Pulmonary artery endothelial cell (primary cell): ENCODE data around the gene RBM38. TPM values are rescaled to one million over a fixed set of nuclear protein-coding genes. Genes with fewer than 3 reads are reported as not detected.
"Not testable (repeated sequence)": the region's sequence is repeated elsewhere in the genome, so short reads cannot be mapped to it uniquely, and the experiment has no call there.

ENCODE experiments used
- DNase-seq: peaks from one replicate; pipeline ENCODE4 v3.0.0-alpha.2; 2011; ENCODE audit warnings: low read depth, low spot score
- total RNA-seq: library from RNA; depleted of rRNA; stranded (reverse); fragments of >200 nt; gene quantifications from 2 replicates; pipeline ENCODE4 v1.2.3, GENCODE V29; 2014

Gene RBM38
- total RNA-seq, 1 donor from 2014 or later = 18.2 TPM

DNA sequence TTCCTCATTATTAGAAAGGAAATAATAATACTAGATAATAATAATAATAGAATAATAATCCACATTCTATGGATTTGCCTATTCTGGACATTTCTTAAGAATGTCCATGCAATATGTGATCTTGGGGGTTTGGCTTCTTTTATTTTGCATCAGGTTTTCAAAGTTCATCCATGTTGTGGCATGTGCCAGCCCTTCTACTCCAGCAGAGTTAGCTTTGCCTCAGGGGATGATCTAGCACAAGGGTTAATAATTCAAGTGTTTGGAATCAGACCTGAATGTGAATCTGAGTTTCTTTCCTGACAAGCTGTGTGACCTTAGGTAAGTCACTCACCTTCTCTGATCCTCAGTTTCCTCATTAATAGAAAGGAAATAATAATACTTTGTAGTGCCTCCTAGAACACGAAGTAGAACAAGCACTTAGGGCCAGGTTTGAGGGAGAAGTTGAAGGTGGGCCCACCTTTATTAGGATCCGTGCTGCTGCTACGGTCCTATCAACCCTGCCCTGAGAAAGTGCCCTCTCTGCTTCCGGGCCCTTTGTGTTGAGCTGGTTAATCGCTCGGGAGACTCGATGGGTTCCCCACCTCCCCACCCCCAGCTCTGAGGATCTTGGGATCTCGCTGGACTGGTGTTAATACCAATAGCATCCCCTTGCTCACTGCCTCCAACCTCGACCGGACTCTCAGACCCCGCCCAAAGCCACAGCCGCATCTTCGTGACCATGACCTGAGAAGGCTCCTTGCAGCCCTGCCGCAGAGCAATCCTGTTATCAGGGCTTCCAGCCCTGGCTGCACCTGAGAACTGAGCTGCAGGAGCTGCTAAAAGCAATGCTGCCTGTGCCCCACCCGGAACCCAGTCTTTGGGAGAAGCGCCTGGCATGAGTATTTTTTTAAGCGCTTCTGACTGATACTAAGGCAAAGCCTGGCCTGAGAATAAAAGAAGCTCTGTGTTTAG lies 26.9 kb downstream of the RBM38 start:
- DNase-seq = no peak

DNA sequence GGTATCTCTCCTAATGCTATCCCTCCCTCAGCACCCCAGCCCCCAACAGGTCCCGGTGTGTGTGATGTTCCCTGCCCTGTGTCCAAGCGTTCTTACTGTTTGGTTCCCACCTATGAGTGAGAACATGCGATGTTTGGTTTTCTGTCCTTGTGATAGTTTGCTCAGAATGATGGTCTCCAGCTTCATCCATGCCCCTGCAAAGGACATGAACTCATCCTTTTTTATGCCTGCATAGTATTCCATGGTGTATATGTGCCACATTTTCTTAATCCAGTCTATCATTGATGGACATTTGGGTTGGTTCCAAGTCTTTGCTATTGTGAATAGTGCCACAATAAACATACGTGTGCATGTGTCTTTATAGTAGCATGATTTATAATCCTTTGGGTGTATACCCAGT lies 28.3 kb downstream of the RBM38 start:
- not testable (repeated sequence) for DNase-seq

DNA sequence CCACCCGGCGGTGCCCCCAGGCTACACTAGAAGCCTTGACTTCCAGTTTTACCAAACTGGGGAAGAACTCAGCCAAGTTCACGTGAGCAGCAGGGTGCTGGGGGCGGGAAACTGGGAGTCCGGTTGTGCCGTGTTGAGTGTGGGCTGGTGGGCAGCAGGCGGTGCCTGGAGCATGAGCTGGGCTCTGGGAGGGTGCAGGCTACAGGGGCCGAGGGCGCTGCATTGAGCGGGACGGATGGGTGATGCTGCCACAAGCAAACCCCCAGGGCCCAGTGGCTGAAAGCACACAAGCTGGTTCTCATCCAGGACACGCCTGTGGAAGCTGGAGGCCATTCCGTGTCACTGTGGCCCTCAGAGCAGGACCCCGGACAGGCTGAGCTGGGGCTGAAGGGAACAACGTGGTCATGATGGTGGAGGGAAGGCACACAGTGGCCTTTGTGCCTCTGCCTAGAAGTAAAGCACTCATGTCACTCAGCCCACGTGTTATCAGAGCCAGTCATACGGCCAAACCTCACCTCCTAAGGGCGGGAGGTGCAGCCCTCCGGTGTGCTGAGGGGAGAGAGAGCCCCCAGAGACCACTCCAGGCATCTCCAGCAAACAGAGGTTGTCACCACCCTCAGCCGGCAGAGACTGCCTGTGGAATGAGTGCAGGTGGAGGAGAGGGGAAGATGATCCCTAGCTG lies 29.5 kb downstream of the RBM38 start:
- no peak for DNase-seq

DNA sequence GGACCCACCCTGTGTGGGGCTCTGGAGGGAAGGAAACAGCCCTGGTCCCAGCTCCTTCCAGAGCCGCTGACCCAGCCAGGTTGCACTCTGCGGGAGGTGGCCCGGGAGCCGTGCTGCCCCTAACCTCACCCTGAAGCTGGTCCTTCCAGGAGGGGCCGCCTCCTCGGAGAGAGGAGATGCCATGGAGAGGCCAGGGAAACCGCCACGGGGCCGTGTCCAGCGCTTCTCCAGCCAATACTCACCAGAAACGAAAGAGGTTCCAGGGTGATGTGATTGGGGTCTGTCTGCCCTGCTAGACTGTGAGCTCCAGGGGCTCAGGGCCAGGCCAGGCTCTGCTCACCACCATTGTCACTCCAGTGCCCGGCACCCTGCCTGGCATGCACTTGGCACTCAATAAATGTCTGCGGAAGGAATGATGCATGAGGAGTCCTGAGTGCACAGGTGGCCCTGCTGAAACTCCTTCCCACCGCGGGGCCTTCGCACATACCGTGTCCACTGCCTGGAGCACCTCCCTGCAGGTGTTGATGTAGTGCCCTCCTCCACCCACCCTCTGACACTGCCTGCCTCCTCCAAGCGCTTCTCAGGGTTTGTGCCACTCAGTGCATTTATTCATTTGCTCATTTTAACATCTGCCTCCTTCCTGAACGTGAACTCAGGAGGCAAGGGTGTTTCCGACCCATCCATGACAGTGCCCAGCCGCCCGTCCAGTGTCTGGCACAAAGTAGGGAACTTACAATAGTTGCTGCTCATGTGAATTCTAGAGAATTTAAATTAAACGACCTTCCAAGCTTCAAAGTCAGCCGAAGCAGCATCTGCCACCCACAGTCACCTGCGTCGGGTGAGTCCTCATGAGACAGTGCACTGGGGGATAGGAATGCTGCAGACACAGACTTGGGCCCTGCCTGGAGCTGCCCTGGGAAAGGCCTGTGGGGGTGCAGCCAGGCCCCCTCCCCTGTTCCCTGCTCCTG lies 30.3 kb downstream of the RBM38 start:
- DNase-seq = no peak

DNA sequence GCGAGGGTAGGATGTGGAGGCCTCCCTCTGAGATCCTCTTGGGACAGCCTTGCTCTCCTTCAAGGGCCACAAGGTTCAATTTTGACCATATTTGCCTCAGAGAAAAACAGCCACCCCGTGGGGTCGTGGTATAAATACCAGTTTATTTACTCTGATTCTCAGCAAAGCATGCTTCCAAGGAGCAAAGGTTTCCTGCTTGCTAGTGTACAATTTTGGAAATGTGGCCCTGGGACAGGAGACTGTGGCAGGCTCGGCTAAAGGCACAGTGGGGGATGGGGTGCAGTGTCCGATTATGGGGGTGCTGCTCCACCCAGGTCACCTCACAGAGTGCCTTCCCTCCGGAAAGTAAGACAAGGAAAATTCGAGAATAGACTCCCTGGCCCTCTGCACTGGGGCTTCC lies 31.1 kb downstream of the RBM38 start:
- DNase-seq = no peak

DNA sequence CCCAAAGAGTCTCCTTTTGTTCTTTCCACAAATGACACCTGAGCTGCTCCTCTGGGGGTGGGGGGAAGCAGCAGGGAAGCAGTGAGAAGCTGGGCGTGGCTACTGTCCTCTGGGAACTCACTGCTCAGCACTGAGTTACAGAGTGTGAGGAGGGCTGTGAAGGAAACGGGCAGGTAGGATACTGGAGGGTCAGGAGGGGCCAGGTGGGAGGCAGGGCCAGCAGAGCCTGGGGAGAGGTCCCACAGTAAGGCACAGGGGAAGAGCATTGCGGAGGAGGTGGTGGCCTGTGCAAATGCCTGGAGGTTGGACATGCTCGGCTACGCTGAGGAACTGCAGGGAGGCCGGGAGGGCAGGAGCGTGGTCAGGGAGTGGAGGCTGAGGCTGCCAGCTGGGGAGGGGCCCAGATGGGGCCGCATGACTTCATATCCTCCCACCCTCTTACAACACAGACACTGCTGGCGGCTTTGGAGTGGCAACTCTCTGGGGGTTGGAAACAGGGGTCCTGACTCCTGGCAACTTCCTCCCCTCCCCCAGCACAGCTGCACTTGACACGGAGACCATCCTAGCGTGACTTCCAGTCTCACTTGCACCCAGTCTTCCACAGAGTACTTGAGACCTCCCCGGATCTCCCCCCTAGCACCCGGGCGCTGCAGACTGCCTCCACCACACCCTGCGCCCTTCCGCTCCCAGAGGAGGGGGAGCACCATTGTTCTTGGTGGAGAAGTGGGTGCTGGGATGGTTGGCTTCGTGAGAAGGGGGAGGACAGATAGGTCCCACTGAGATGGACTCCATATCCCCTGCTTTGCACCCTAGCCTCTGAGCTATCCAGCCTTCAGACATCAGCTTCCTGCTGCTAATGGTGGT lies 34.2 kb downstream of the RBM38 start:
- no peak for DNase-seq

DNA sequence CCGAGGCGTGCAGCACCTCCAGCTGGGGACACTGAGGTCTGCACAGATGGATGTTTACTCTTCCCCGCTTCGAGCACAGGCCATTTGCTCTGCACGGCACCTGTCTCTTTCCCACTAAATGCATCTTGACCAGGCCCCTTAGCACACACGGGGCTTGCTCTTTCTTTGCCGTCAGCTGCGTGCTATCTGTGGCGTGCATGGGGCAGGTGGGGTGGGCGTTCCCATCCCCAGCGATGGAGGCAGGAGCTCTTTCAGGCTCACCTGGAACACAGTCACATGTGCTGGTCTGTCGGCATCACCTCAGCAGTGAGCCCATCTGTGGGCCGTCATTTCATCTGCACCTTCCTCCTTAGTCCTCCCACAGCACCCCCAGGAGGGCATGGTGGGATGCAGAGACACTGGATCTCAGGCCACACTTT lies 35.1 kb downstream of the RBM38 start:
- DNase-seq = no peak

DNA sequence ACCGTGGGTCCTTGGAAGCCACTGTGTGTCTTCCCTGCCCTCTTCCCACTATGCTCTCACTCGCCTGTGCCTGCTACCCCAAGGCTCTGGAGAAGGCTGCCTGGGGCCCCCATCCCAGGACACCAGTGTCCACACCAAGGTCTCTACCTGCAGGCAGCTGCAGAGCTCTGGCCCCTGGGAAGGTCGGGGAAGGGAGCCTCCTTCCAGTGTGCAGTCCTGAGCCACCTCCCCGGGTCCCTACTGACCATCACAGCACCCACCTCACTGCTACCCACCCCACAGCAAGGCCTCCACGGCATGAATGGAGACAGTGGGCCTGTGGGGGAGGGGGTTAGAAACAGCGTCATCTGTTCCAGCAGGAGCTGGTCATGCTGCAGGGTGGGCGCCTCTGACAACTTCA lies 35.6 kb downstream of the RBM38 start:
- DNase-seq = no peak

DNA sequence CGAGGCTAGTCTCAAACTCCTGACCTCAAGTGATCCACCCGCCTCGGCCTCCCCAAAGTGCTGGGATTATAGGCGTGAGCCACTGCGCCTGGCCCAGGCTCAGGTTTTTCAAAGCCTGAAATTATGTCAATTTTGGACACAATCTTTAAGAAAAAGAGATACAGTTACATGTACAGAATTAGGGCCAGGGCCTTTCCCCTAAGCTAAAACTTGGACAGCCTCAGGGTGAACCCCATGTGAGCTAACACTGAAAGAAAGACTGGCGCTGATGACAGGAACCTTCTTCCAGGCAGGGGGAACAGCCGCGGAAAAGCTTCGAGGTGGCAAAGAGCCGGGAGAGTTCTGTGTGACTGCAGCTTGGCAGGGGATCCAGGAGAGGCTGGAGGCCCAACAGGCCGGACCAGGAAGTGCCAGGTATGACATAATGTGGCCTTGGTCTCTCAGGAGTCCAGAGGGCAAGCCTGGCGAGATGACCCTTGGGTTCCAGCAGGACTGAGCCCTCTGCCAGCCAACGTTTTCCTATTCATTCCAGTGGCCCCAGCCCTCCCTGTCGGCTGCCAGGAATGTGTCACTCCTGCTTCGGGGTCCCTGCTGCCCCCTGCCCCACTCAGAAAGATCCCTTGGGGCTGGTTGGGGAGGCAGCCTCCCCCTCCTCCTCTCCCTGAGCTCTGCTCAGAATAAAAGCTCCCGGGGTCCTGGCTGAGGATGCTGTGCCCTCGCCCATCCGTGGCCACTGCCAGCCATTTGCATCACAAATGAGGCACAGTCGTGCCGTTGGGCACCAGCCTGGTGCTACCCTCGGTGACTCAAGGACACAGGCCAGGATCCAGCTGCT lies 37.3 kb downstream of the RBM38 start:
- DNase-seq = no peak

DNA sequence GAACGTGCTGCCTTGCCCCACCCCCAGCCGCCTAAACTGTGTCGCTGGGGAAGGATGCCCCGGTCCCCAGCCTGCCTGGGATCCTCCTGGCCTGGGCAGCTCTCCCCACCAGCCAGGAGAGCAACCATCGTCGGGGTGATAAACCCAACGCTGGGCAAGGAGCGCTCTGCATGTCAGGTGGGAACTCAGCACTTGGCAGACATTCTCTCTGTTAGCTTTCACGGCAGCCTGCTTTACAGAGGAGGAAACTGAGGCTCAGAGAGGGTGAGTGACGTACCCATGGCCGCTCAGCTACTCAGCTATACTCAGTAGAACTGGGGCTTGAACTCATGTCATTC lies 37.9 kb downstream of the RBM38 start:
- no peak for DNase-seq

DNA sequence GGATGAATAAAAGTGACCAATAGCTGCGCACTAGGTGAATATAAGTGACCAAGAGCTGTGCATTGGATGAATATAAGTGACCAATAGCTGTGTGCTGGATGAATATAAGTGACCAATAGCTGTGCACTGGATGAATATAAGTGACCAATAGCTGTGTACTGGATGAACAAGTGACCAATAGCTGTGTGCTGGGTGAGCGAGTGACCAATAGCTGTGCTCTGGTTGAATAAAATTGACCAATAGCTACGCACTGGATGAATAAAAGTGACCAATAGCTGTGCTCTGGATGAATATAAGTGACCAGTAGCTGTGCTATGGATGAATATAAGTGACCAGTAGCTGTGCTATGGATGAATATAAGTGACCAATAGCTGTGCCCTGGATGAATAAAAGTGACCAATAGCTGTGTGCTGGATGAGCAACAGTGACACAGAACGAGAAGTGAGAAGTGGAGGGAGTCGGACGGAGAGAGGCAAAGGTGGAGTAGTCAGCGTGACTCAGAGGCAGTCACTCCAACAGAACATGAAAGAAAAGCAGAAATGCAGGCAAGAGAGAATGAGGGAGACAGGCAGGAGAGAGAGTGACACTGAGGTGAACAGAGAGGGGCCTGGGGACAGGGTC lies 38.5 kb downstream of the RBM38 start:
- DNase-seq = no peak

DNA sequence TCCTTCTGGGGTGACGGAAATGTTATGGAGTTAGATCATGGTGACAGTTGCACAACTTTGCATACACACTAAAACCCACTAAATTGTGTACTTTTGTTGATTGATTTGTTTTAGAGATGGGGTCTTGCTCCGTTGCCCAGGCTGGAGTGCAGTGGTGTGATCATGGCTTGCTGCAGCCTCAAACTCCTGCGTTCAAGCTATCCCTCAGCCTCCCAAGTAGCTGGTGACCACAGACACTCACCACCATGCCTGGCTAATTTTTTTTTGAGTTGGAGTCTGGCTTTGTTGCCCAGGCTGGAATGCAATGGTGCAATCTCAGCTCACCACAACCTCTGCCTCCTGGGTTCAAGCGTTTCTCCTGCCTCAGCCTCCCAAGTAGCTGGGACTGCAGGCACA lies 39.0 kb downstream of the RBM38 start:
- not testable (repeated sequence) for DNase-seq

DNA sequence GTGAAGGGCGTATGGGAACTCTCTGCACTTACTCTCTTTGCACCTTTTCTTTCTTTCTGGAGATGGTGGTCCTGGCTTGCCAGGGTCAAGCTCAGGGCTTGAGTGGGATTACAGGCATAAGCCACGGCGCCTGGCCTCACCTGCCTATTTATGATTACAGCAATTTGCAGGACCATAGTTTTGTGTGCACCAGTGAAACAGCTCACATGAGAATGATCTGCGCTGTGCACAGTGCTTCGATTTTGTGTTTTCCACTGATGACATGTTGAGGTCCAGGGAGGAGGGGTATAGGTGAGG lies 40.3 kb downstream of the RBM38 start:
- no peak for DNase-seq

DNA sequence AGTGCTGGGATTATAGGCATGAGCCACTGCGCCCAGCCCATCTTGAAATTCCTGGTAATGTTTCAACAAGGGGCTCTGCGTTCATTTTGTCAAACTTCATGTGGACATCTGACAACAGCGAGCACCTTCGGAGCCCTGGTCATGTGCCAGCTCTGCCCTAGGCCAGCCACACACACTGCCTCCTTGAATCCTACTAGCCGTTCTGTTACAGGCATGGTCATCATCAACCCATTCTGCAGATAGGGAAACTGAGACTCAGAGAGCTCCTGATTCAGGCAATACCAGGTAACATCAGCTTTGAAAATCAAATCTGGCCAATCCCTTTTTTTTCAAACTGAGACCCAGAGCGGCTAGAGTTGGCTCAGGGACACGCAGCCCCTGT lies 41.3 kb downstream of the RBM38 start:
- no peak for DNase-seq

DNA sequence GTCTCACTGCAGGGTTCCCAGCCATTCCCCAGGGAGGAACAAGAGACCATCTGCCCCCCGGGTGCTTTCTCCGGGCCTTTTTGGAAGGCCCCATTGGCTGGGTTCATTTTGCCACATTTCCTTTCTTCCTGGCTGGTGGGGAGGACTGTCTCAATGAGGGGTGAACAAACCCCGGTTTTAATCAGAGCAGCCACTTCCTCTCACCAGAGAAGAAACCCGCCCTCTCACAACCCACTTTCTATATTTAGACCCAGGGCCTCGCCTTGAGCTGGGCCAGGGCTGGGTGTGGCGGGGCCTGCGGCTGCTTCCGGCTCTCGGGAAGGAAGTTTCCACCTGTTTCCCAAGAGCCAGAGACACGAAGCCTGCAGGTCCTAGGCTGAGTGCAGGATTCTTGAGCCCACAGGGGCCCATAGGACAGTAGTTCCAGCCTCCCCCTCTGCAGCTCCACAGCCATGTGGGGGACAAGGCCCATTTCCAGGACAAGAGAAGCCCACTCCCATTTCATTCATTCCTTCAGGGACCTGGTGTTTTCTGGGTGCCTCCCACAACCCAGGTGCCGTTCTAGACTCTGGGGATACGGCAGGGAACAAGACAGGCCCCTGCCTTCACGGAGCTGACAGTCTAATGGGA lies 41.8 kb downstream of the RBM38 start:
- no peak for DNase-seq

DNA sequence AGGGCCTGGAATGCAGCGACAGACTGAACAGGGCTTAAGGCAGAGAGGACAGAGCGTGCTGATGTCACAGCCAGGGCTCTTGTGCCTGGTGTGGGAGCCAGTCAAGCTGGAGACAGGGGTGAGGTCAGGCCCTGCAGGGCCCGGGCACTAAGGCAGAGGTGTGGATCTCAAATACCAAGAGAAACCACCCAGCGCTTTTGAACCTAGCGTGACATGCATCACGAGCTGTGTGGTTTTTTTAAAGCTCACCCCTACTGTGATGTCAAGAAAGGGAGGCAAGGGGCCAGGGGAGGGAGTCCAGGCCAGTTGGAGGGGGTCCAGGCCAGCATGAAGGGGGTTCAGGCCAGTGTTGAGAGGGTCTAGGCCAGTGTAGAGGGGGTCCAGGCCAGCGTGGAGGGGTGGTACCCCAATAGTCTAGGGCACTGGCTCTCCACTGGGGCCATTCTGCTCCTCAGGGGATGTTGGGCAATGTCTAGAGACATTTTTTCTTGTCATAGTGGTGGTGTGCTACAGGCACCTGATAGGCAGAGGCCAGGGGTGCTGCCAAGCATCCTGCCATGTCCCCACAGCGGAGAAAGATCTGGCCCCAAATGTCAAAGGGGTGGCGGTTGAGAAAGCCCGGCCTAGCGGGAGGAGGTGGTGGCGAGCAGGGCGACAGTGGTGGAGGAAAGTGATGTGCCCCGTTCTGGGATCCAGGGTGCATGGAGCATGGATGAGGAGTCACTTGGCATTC lies 42.6 kb downstream of the RBM38 start:
- DNase-seq = no peak

DNA sequence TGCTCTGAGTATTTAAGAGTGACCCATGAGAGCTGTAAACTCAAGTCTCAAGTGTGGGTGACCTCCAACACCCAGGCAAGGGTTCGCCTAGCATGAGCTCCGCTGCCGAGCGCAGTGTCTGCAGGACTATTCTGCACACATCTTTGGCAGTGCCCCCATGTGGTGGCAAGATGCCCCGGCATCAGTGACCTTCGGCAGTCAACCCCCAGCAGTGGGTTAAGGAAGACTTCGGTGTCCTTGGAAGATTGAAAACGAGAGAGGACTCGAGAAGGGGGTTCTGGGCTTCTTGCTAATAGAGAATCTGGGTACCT lies 43.1 kb downstream of the RBM38 start:
- no peak for DNase-seq

DNA sequence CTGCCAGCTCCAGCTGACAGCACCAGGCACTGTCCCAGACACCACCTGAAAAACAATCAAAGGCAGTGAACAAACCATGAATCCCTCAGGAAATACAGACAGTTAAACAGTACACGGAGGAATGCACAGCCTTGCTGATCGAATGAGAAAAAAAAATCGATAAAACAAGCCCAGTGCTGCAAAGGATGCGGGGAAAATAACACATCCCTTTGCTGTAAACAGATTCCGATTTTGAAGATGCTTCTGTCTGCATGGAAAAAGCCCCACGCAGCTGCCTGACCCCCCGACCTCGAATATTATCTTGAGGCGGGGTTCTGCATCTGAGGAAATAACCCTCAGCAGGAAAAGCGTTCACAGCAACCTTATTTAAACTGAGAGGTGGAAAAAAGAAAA lies 43.9 kb downstream of the RBM38 start:
- DNase-seq = no peak
